ENCODE data around the gene KCNT2.

DNA sequence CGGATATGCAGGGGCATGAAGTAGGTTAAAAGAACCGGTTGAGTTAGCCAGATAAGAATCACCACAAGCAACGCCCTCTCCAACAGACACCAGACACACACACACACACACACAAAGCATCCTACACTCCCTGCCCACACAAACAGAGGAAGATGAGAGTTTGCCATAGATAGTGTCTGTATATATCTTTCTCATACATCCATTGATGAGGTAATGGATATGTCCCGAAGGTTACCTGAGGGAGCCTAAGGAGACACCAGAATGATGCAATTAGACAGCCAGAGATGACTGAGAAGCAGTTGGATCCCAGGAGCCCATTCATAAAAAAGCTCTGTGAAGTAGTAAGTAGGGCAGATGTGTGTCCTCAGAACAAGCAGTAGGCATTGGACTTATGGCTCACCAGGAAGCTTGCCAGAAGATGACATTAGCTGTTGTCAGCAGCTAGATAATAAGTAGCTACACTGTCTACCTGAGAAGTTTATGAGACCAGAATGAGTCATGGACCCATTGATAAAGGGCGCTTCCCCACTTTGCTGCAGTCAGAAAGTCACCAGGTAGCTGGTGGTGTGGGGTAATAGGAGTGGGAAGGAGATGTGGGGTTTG, 247.0 kb downstream of the KCNT2 start:
- TF ChIP-seq, protein P1, sequence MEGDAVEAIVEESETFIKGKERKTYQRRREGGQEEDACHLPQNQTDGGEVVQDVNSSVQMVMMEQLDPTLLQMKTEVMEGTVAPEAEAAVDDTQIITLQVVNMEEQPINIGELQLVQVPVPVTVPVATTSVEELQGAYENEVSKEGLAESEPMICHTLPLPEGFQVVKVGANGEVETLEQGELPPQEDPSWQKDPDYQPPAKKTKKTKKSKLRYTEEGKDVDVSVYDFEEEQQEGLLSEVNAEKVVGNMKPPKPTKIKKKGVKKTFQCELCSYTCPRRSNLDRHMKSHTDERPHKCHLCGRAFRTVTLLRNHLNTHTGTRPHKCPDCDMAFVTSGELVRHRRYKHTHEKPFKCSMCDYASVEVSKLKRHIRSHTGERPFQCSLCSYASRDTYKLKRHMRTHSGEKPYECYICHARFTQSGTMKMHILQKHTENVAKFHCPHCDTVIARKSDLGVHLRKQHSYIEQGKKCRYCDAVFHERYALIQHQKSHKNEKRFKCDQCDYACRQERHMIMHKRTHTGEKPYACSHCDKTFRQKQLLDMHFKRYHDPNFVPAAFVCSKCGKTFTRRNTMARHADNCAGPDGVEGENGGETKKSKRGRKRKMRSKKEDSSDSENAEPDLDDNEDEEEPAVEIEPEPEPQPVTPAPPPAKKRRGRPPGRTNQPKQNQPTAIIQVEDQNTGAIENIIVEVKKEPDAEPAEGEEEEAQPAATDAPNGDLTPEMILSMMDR (IDR thresholded peaks at IDR 0.05): no peak
- no peak for TF ChIP-seq POLR2A (IDR thresholded peaks at IDR 0.05)

All from heart left ventricle (tissue), 13 donors.